Keratinocyte (primary cell): ENCODE measurements around the gene SERBP1. TPM values are rescaled to one million over a fixed set of nuclear protein-coding genes. Genes with fewer than 3 reads are reported as not detected.

Source experiments
- DNase-seq: peaks from one replicate; pipeline ENCODE4 v3.0.0-alpha.2; 2011; ENCODE audit warnings: low read depth, missing footprints, low spot score
- FAIRE-seq: peaks from 2 replicates; lab custom pipeline; 2011; peaks lifted over from hg19 to GRCh38; lab: Jason Lieb, UNC
- H2AFZ ChIP-seq: 2 replicates; pipeline ENCODE4 v1.6.0; 2012; ENCODE audit warnings: low read length, control low read depth, inconsistent platforms; ENCODE audit not compliant: control insufficient read depth
- H3K27ac ChIP-seq: 2 replicates; pipeline ENCODE4 v1.5.1; 2011; ENCODE audit warnings: low read length; ENCODE audit not compliant: control insufficient read depth, insufficient read depth
- H3K27me3 ChIP-seq: 3 replicates; pipeline ENCODE4 v1.6.0; 2011; ENCODE audit warnings: low read length; ENCODE audit not compliant: control insufficient read depth, insufficient read depth; ENCODE audit errors: extremely low read depth
- H3K36me3 ChIP-seq, 2 experiments: 2 replicates in 1 of 2; 3 replicates in 1 of 2; pipeline ENCODE4 v1.5.1; 2011; ENCODE audit warnings: low read length in 2 of 2, mild to moderate bottlenecking in 1 of 2; ENCODE audit not compliant: control insufficient read depth in 2 of 2, insufficient read depth in 2 of 2; ENCODE audit errors: extremely low read depth in 1 of 2
- H3K4me1 ChIP-seq: 3 replicates; pipeline ENCODE4 v1.5.1; 2011; ENCODE audit warnings: low read length; ENCODE audit not compliant: control insufficient read depth, insufficient read depth; ENCODE audit errors: extremely low read depth
- H3K4me2 ChIP-seq: 3 replicates; pipeline ENCODE4 v1.6.0; 2011; ENCODE audit warnings: low read depth, low read length; ENCODE audit not compliant: control insufficient read depth, insufficient read depth; ENCODE audit errors: extremely low read depth
- H3K4me3 ChIP-seq, 3 experiments: fragments of 200-600 bp in 1 of 3; sonication (generic) in 1 of 3; 2 replicates in 2 of 3; 3 replicates in 1 of 3; pipeline ENCODE4 v1.5.1; 2011 to 2016; ENCODE audit warnings: low read length in 3 of 3, mild to moderate bottlenecking in 3 of 3, control low read depth in 2 of 3, inconsistent platforms in 1 of 3, low read depth in 1 of 3, mixed read lengths in 1 of 3, mixed run types in 1 of 3, moderate library complexity in 1 of 3; ENCODE audit not compliant: control insufficient read depth in 2 of 3, insufficient read depth in 2 of 3; ENCODE audit errors: extremely low read depth in 1 of 3
- H3K79me2 ChIP-seq: 2 replicates; pipeline ENCODE4 v1.6.0; 2012; ENCODE audit warnings: low read length; ENCODE audit not compliant: control insufficient read depth, insufficient read depth
- H3K9ac ChIP-seq: 3 replicates; pipeline ENCODE4 v1.6.0; 2011; ENCODE audit warnings: low read length; ENCODE audit not compliant: control insufficient read depth, insufficient read depth; ENCODE audit errors: extremely low read depth
- H3K9me1 ChIP-seq: 3 replicates; pipeline ENCODE4 v1.6.0; 2011; ENCODE audit warnings: low read length; ENCODE audit not compliant: control insufficient read depth, insufficient read depth; ENCODE audit errors: extremely low read depth
- H3K9me3 ChIP-seq: 2 replicates; pipeline ENCODE4 v1.5.1; 2012; ENCODE audit warnings: low read depth, low read length; ENCODE audit not compliant: control insufficient read depth
- H4K20me1 ChIP-seq: 3 replicates; pipeline ENCODE4 v1.6.0; 2011; ENCODE audit warnings: low read length; ENCODE audit not compliant: control insufficient read depth, insufficient read depth; ENCODE audit errors: extremely low read depth
- CTCF ChIP-seq, 3 experiments: IDR thresholded peaks in 1 of 3; conservative IDR thresholded peaks in 1 of 3; optimal IDR thresholded peaks in 1 of 3; 2 replicates in 2 of 3; 3 replicates in 1 of 3; pipeline versions ENCODE3 to v1.5.1; 2011; ENCODE audit warnings: low read length in 3 of 3, mild to moderate bottlenecking in 3 of 3, moderate library complexity in 2 of 3, control low read depth in 1 of 3, inconsistent platforms in 1 of 3; ENCODE audit not compliant: insufficient read depth in 2 of 3; ENCODE audit errors: extremely low read depth in 1 of 3
- EZH2 ChIP-seq: IDR thresholded peaks from one replicate; pipeline ENCODE4 v1.6.1; 2012; ENCODE audit warnings: inconsistent platforms, mild to moderate bottlenecking, low read length, moderate library complexity
- dilution Hi-C: fragments of 300-500 bp; cut with MboI; formaldehyde crosslinking; loops from one replicate; pipeline ENCODE4 v1.7.0; 2020; ENCODE audit warnings: low sequenced_read_pairs; ENCODE audit not compliant: extremely low pct_ligation_motif_present
- polyA plus RNA-seq, 5 experiments: library from polyadenylated mRNA; depleted of rRNA in 3 of 5; stranded (reverse) in 3 of 5; stranded (forward) in 1 of 5; unstranded in 1 of 5; fragments of >200 nt; gene quantifications; 1 replicate in 1 of 5; 2 replicates in 3 of 5; 3 replicates in 1 of 5; pipeline versions ENCODE4 v1.2.1 to v1.2.3, GENCODE V29; 2011 to 2012; ENCODE audit warnings: missing spikeins in 2 of 5, low read depth in 1 of 5, low replicate concordance in 1 of 5

Gene SERBP1
- polyA plus RNA-seq, 1 donor (not counting 4 experiments of a cell fraction or from before 2014, with no cell fraction given) = 352 TPM

- TF ChIP-seq CTCF (optimal IDR thresholded peaks at IDR 0.05 in 1 of 3, IDR thresholded peaks at IDR 0.05 in 1 of 3, conservative IDR thresholded peaks at IDR 0.05 in 1 of 3; ENCODE audit: extremely low read depth in 1 of 3, insufficient read depth in 2 of 3, low read length in 3 of 3) (no peak), EZH2 (no peak)
- no peaks in the 10 kb centered on the region for H3K9me1 ChIP-seq
- H4K20me1 ChIP-seq = no peaks in the 10 kb centered on the region
- H3K27me3 ChIP-seq = no peaks in the 10 kb centered on the region
- H3K4me2 ChIP-seq = peak overlapping the region; percentile 6
- no peak for DNase-seq
- no peak overlapping the region for H2AFZ ChIP-seq
- H3K4me3 ChIP-seq = no peak overlapping the region
- no peak overlapping the region for H3K27ac ChIP-seq
- H3K9ac ChIP-seq = no peak overlapping the region
- peaks cover 1 to 4% of the 10 kb centered on the region in 2 experiments for H3K36me3 ChIP-seq
- peak; percentile 87 for FAIRE-seq
- dilution Hi-C loops = no loop called here
- H3K9me3 ChIP-seq = no peaks in the 10 kb centered on the region
- H3K4me1 ChIP-seq = peaks cover 21% of the 10 kb centered on the region
- H3K79me2 ChIP-seq = no peaks in the 10 kb centered on the region
Measured at GRCh38 chr1:67390041-67390887, 39.9 kb downstream of the SERBP1 start.

GRCh38 chr1:67383999-67384638 is 46.1 kb downstream of the SERBP1 start:
- Histone ChIP-seq H2AFZ (no peak overlapping the region), H3K79me2 (no peaks in the 10 kb centered on the region), H3K4me2 (no peak overlapping the region), H3K9me1 (no peaks in the 10 kb centered on the region), H3K27ac (no peak overlapping the region), H3K9me3 (no peaks in the 10 kb centered on the region), H4K20me1 (no peaks in the 10 kb centered on the region), H3K36me3 (no peaks in the 10 kb centered on the region), H3K4me1 (no peaks in the 10 kb centered on the region), H3K4me3 (no peak overlapping the region), H3K9ac (no peak overlapping the region), H3K27me3 (no peaks in the 10 kb centered on the region)
- no peak for TF ChIP-seq EZH2
- no peak for TF ChIP-seq CTCF (optimal IDR thresholded peaks at IDR 0.05 in 1 of 3, IDR thresholded peaks at IDR 0.05 in 1 of 3, conservative IDR thresholded peaks at IDR 0.05 in 1 of 3; ENCODE audit: extremely low read depth in 1 of 3, insufficient read depth in 2 of 3, low read length in 3 of 3)
- FAIRE-seq (no peak), DNase-seq (no peak)
- dilution Hi-C loops = no loop called here
